Thoracic aorta (tissue), 2 donors: ENCODE results near the gene SKIL. TPM values are rescaled to one million over a fixed set of nuclear protein-coding genes. Genes with fewer than 3 reads are reported as not detected.

Source experiments
- ATAC-seq: fragments of 150-250 bp; one replicate; pipeline ENCODE4 v1.8.0; 2017; ENCODE audit warnings: low read depth; ENCODE audit not compliant: insufficient number of reproducible peaks, low FRiP score
- DNase-seq: peaks from one replicate; pipeline ENCODE4 v3.0.0-alpha.2; 2020; ENCODE audit warnings: low spot score
- H3K27ac ChIP-seq, 2 donors: fragments of 200-600 bp; sonication (generic); 1 replicate in 1 of 2; 2 replicates in 1 of 2; pipeline ENCODE4 v1.5.1; 2016; ENCODE audit warnings: mild to moderate bottlenecking in 2 of 2, moderate library complexity in 2 of 2
- H3K27me3 ChIP-seq: fragments of 200-600 bp; sonication (generic); replicated peaks from 2 replicates; pipeline ENCODE4 v1.6.0; 2016; ENCODE audit warnings: mild to moderate bottlenecking; ENCODE audit not compliant: insufficient read depth
- H3K36me3 ChIP-seq: fragments of 200-600 bp; sonication (generic); one replicate; pipeline ENCODE4 v1.5.1; 2016
- H3K4me1 ChIP-seq, 2 donors: fragments of 200-600 bp; sonication (generic); 1 replicate in 1 of 2; 2 replicates in 1 of 2; pipeline versions ENCODE4 v1.5.1 to v1.6.0; 2016; ENCODE audit warnings: low read depth in 2 of 2, mild to moderate bottlenecking in 1 of 2; ENCODE audit not compliant: control insufficient read depth in 1 of 2
- H3K4me3 ChIP-seq: fragments of 200-600 bp; sonication (generic); 2 replicates; pipeline ENCODE4 v1.5.1; 2016; ENCODE audit warnings: mild to moderate bottlenecking
- H3K9me3 ChIP-seq: fragments of 200-600 bp; sonication (generic); 2 replicates; pipeline ENCODE4 v1.5.1; 2016
- CTCF ChIP-seq: fragments of 200-600 bp; sonication (generic); IDR thresholded peaks from one replicate; pipeline ENCODE4 v1.5.1; 2019; ENCODE audit warnings: antibody characterized with exemption
- total RNA-seq, 2 donors: library from RNA; depleted of rRNA; stranded (reverse); fragments of >200 nt; gene quantifications; one replicate each; pipeline versions ENCODE4 v1.1.0 to v1.2.3, GENCODE V29; 2016

The SKIL gene
- total RNA-seq, 2 donors from 2014 or later = 60.1 to 104 TPM

DNA sequence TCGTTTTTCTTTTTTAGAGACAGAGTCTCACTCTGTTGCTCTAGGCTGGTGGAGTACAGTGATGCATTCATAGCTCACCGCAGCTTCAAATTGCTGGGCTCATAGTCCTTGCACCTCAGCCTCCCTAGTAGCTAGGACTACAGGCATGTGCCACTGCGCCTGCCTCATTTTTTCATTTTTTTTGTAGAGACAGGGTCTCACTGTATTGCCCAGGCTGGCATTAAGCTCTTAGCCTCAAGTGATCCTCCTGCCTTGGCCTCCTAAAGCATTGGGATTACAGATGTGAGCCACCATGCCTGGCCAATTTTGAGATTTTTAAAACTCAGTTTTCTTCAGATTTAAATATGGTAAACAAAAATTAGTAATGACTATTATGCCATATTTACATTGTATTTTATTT is 29.0 kb downstream of the SKIL start:
- no peak for TF ChIP-seq CTCF
- ATAC-seq = no peak
- no peaks in the 10 kb centered on the region for H3K27me3 ChIP-seq
- no peak overlapping the region for H3K4me3 ChIP-seq
- H3K4me1 ChIP-seq = peaks cover 0 to 11% of the 10 kb centered on the region in 2 donors
- H3K27ac ChIP-seq = no peak overlapping the region
- peaks cover 27% of the 10 kb centered on the region for H3K36me3 ChIP-seq
- no peak for DNase-seq
- H3K9me3 ChIP-seq = no peaks in the 10 kb centered on the region

DNA sequence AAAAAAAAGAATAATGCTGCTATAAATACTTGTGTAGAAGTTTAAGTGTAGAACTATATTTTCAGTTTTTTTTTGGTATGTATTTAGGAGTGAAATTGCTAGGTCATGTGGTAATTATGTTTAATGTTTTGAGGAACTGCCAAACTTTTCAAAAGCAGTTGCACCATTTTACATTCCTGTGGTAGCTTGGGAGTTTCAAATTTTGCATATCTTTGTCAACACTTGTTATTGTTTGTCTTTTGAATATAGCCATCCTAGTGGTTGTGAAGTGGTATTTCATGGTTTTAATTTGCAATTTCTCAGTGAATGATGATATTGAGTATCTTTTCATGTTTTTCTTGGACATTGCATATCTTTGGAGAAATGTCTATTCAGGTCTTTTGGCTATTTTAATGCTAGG is 30.4 kb downstream of the SKIL start:
- H3K9me3 ChIP-seq = no peaks in the 10 kb centered on the region

DNA sequence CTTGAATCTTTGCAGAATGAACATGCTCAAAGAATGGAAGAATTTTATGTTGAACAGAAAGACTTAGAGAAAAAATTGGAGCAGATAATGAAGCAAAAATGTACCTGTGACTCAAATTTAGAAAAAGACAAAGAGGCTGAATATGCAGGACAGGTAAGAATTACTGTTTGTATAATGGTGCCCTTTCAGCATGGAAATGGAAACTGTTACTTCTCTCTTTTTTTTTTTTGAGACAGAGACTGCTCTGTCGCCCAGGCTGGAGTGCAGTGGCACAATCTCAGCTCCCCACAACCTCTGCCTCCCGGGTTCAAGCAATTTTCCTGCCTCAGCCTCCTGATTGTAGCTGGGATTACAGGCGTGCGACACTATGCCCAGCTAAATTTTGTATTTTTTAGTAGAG is 33.6 kb downstream of the SKIL start:
- no peak for TF ChIP-seq CTCF
- DNase-seq (no peak), ATAC-seq (no peak)
- no peaks in the 10 kb centered on the region for H3K27me3 ChIP-seq
- H3K27ac ChIP-seq = no peak overlapping the region
- peaks cover 0 to 4% of the 10 kb centered on the region in 2 donors for H3K4me1 ChIP-seq
- no peak overlapping the region for H3K4me3 ChIP-seq
- H3K9me3 ChIP-seq = no peaks in the 10 kb centered on the region
- H3K36me3 ChIP-seq = peaks cover 15% of the 10 kb centered on the region

More for the DNA sequence above, 30.4 kb downstream of the SKIL start:
- Histone ChIP-seq H3K27me3 (no peaks in the 10 kb centered on the region), H3K4me1 (peaks cover 0 to 7% of the 10 kb centered on the region in 2 donors), H3K27ac (no peak overlapping the region), H3K4me3 (no peak overlapping the region), H3K36me3 (peaks cover 27% of the 10 kb centered on the region)
- ATAC-seq (no peak), DNase-seq (no peak)
- TF ChIP-seq CTCF = no peak

DNA sequence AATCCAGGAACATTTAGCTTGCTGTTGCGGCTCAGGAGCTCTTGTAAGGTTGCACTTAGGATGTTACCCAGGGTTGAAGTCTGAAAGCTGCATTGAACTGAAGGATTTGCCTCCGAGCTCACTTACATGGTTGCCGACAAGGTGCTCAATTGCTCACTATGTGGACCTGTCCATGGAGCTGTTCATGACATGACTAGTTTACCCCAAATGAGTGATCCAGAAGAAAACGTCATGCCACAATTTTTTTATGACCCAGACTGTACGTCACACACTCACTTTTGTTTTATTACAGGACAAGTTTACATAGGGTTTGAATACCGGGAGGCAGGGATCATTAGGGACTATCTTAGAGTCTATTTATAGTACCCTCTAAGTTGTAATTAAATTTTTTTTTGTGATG is 40.2 kb downstream of the SKIL start:
- no peaks in the 10 kb centered on the region for H3K27me3 ChIP-seq
- no peaks in the 10 kb centered on the region for H3K4me1 ChIP-seq
- TF ChIP-seq CTCF = no peak
- H3K27ac ChIP-seq = no peak overlapping the region
- ATAC-seq (no peak), DNase-seq (no peak)
- H3K4me3 ChIP-seq = no peak overlapping the region
- H3K9me3 ChIP-seq = no peaks in the 10 kb centered on the region
- no peaks in the 10 kb centered on the region for H3K36me3 ChIP-seq

- Histone ChIP-seq H3K4me3 (no peak overlapping the region), H3K9me3 (no peaks in the 10 kb centered on the region), H3K4me1 (no peaks in the 10 kb centered on the region), H3K36me3 (no peaks in the 10 kb centered on the region), H3K27ac (no peak overlapping the region), H3K27me3 (no peaks in the 10 kb centered on the region)
- DNase-seq (no peak), ATAC-seq (no peak)
- no peak for TF ChIP-seq CTCF
These were observed 47.6 kb downstream of the SKIL start for GRCh38 chr3:170405101-170405500.
